T-cell (primary cell): ENCODE results near the gene RAI1. TPM values are rescaled to one million over a fixed set of nuclear protein-coding genes. Genes with fewer than 3 reads are reported as not detected.
"Not testable (repeated sequence)": the region's sequence is repeated elsewhere in the genome, so short reads cannot be mapped to it uniquely, and the experiment has no call there.

Experiments
- ATAC-seq, 4 experiments: fragments of 200-7000 bp in 3 of 4; fragments of 150-1000 bp in 1 of 4; cut with Tn5 transposase; replicated peaks in 1 of 4; 1 replicate in 3 of 4; 2 replicates in 1 of 4; pipeline ENCODE4 v1.10.0; 2021; ENCODE audit warnings: moderate library complexity in 3 of 4, mild to moderate bottlenecking in 2 of 4, moderate number of reproducible peaks in 1 of 4
- CTCF ChIA-PET, 2 donors: fragments of 300-600 bp; sonication (Branson Sonifier 250); formaldehyde crosslinking; loops; one replicate each; lab custom pipeline; 2022; ENCODE audit warnings: antibody characterized with exemption in 2 of 2; lab: Charles Lee
- POLR2A ChIA-PET, 2 donors: fragments of 300-600 bp; sonication (Branson Sonifier 250); formaldehyde crosslinking; loops; one replicate each; lab custom pipeline; 2022; ENCODE audit warnings: antibody characterized with exemption in 2 of 2; lab: Charles Lee
- DNase-seq, 35 experiments: peaks; one replicate each; pipeline versions ENCODE4 v3.0.0 to v3.0.0-alpha.2; 2013 to 2023
- H3K27ac ChIP-seq: one replicate; pipeline ENCODE4 v1.5.1; 2013; ENCODE audit warnings: low read length
- H3K27me3 ChIP-seq, 2 experiments: replicated peaks in 1 of 2; 1 replicate in 1 of 2; 2 replicates in 1 of 2; pipeline versions ENCODE4 v1.6.1 to v1.7.0; 2013; ENCODE audit warnings: low read length in 1 of 2, mixed read lengths in 1 of 2; ENCODE audit not compliant: control insufficient read depth in 2 of 2, insufficient read depth in 2 of 2; ENCODE audit errors: extremely low read depth in 1 of 2
- H3K36me3 ChIP-seq, 2 donors: 1 replicate in 1 of 2; 2 replicates in 1 of 2; pipeline versions ENCODE4 v1.6.1 to v1.7.0; 2013; ENCODE audit warnings: low read length in 1 of 2; ENCODE audit not compliant: control insufficient read depth in 2 of 2, insufficient read depth in 1 of 2; ENCODE audit errors: extremely low read depth in 1 of 2
- H3K4me1 ChIP-seq, 2 experiments: 1 replicate in 1 of 2; 2 replicates in 1 of 2; pipeline versions ENCODE4 v1.6.1 to v1.7.0; 2013; ENCODE audit warnings: low read length in 2 of 2, mixed read lengths in 1 of 2; ENCODE audit not compliant: insufficient read depth in 2 of 2, control insufficient read depth in 1 of 2; ENCODE audit errors: extremely low read depth in 1 of 2
- H3K4me3 ChIP-seq, 2 donors: 1 replicate in 1 of 2; 2 replicates in 1 of 2; pipeline versions ENCODE4 v1.5.1 to v1.7.0; 2013; ENCODE audit warnings: mild to moderate bottlenecking in 2 of 2, low read length in 1 of 2, moderate library complexity in 1 of 2; ENCODE audit not compliant: control insufficient read depth in 1 of 2; ENCODE audit errors: extremely low read depth in 1 of 2
- H3K9me3 ChIP-seq: 2 replicates; pipeline ENCODE4 v1.7.0; 2013
- H3K27ac Mint-ChIP-seq, 2 donors: one replicate each; pipeline ENCODE4 v1.8.0; 2020 to 2021; ENCODE audit warnings: mild to moderate bottlenecking in 2 of 2, mixed read lengths in 2 of 2
- H3K27me3 Mint-ChIP-seq, 2 donors: one replicate each; pipeline ENCODE4 v1.8.0; 2021 to 2022; ENCODE audit warnings: mixed read lengths in 2 of 2
- H3K36me3 Mint-ChIP-seq: one replicate; pipeline ENCODE4 v1.8.0; 2021; ENCODE audit warnings: mixed read lengths
- H3K4me1 Mint-ChIP-seq, 3 donors: one replicate each; pipeline ENCODE4 v1.8.0; 2020 to 2022; ENCODE audit warnings: mixed read lengths in 3 of 3, mild to moderate bottlenecking in 1 of 3
- H3K4me3 Mint-ChIP-seq, 3 donors: one replicate each; pipeline ENCODE4 v1.8.0; 2020 to 2022; ENCODE audit warnings: mild to moderate bottlenecking in 3 of 3, mixed read lengths in 3 of 3, moderate library complexity in 3 of 3
- H3K9me3 Mint-ChIP-seq, 3 donors: one replicate each; pipeline ENCODE4 v1.8.0; 2020 to 2022; ENCODE audit warnings: mixed read lengths in 3 of 3
- WGBS: methylation state at CpG from one replicate; pipeline ENCODE4 v1.1.5; 2013; ENCODE audit warnings: missing lambda C conversion rate; ENCODE audit not compliant: insufficient coverage; 5-methylcytosine and 5-hydroxymethylcytosine counted together
- total RNA-seq, 35 experiments: library from RNA in 6 of 35; stranded (reverse) in 6 of 35; fragments of 120-200 nt in 1 of 35; gene quantifications; one replicate each; pipeline versions ENCODE4 v1.2.1 to v1.2.4 and lab custom pipeline; 2013 to 2026

The RAI1 gene
- total RNA-seq (10 to 100 TPM; 20.1 to 31.2 (median 24.5) TPM), total RNA-seq (lab: John Stamatoyannopoulos, UW) (14.0 to 42.4 (median 32.1) reads per million in 29 experiments)
- 10.2 TPM for total RNA-seq (2013)

DNA sequence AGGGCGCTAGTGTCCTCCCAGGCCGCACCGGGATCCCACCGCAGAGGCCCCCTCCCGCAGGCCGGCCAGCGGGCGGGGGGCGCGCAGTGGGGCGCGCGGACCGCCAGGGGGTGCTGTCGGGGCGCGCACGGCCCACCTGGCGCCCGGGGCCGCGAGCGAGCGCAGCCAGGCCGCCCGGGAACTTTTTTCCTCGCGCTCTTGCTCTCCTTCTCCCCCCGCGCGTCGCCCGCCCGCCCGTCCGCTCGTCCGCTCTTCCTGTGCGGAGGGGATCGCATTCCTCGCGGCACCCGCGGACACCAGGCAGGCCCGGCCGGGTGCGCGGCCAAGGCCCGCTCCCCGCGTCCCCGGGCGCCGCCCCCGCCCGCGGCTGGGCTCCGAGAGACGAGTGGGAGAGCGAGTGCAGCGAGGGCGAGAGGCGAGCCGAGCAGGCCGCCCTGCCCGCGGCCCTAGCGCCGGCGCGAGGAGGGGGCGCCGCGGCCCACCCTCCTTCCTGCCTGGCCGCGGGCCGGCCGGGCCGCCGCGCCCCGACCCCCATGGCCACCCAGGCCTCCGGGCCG, at the start of gene RAI1:
TSS of gene RAI1 (plus strand) at position 272 of the 557 bp plus-strand sequence. CDS start 111,491 bp downstream, outside the sequence.
- Mint-ChIP-seq H3K27ac (peak within 1 kb of the TSS in 1 of 2 donors; percentile 52), H3K27me3 (no peaks in the 10 kb centered on the region), H3K4me3 (peak within 1 kb of the TSS; percentile 81 to 83 (median 81)), H3K4me1 (peaks cover 34 to 46% (median 38%) of the 10 kb centered on the region in 3 donors), H3K9me3 (no peaks in the 10 kb centered on the region), H3K36me3 (no peaks in the 10 kb centered on the region)
- H3K9me3 ChIP-seq: no peaks in the 10 kb centered on the region
- H3K4me3 ChIP-seq: peak within 1 kb of the TSS; percentile 70 to 73
- ChIA-PET POLR2A (no interaction called here), CTCF (interaction anchor here (0.8 to 1.2 kb wide), 7 partner anchors 10 to 238 kb away, joined by 3 to 5 read pairs (median 3); no protein-coding TSS in a partner anchor)
- peaks cover 4 to 38% of the 10 kb centered on the region in 2 experiments for H3K4me1 ChIP-seq
- WGBS: under 1% methylated on average over 83 of the region's 84 CpGs
- H3K36me3 ChIP-seq: peaks cover 0 to 3% of the 10 kb centered on the region in 2 donors
- peaks cover 0 to 20% of the 10 kb centered on the region in 2 experiments for H3K27me3 ChIP-seq
- peak; percentile 71 to 83 (median 78) for ATAC-seq
- peak within 1 kb of the TSS; percentile 78 for H3K27ac ChIP-seq
- DNase-seq: peak in 34 of 35 experiments; percentile 44 to 90 (median 64)

- peaks cover 0 to 11% of the 10 kb centered on the region in 2 experiments for H3K4me1 ChIP-seq
- H3K27ac ChIP-seq, H3K36me3 ChIP-seq, H3K9me3 Mint-ChIP-seq, POLR2A ChIA-PET, ATAC-seq, H3K36me3 Mint-ChIP-seq, DNase-seq, H3K4me3 ChIP-seq, H3K27me3 ChIP-seq, H3K27me3 Mint-ChIP-seq, H3K4me3 Mint-ChIP-seq, H3K27ac Mint-ChIP-seq, H3K9me3 ChIP-seq: not testable (repeated sequence)
- WGBS: 89% methylated on average over 3 of the region's 5 CpGs
- CTCF ChIA-PET: interaction anchor here in 1 of 2 donors (0.7 kb wide), 1 partner anchor 10 kb away, joined by 3 read pairs; no protein-coding TSS in a partner anchor
- H3K4me1 Mint-ChIP-seq: peaks cover 9 to 13% (median 10%) of the 10 kb centered on the region in 3 donors
Measured at GRCh38 chr17:17632690-17633089, 48.6 kb upstream of the RAI1 start.

DNA sequence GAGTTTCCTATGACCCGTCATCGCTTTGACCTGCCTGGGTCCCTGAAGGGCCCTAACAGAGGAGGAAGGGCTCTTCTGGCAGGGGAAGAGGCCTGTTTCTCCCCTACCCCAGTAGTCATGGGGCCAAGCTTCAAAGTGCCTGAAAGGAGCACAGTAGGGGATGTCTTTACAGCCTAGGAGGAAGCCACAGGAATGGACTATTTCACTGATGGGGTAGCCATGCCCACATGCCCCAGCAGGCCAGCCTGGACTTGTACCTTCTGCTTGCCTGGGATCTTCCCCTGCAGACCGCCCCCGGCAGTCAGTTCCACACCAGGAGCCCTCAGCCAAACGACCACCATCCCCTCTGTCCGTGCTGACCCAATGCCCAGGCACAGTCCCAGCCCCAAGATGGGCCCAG, 47.9 kb upstream of the RAI1 start:
- no peak overlapping the region for H3K4me3 ChIP-seq
- H3K36me3 ChIP-seq: no peaks in the 10 kb centered on the region
- ChIA-PET CTCF (interaction anchor here in 1 of 2 donors (0.7 kb wide), 1 partner anchor 9 kb away, joined by 3 read pairs; no protein-coding TSS in a partner anchor), POLR2A (no interaction called here)
- Mint-ChIP-seq H3K36me3 (no peaks in the 10 kb centered on the region), H3K9me3 (no peaks in the 10 kb centered on the region), H3K4me1 (peaks cover 9 to 13% (median 10%) of the 10 kb centered on the region in 3 donors), H3K4me3 (no peak overlapping the region), H3K27me3 (peaks cover 0 to 2% of the 10 kb centered on the region in 2 donors), H3K27ac (no peak overlapping the region)
- peaks cover 0 to 9% of the 10 kb centered on the region in 2 experiments for H3K4me1 ChIP-seq
- H3K9me3 ChIP-seq: no peaks in the 10 kb centered on the region
- WGBS: 87% methylated on average over 4 of the region's 6 CpGs
- H3K27me3 ChIP-seq: peaks cover 0 to 8% of the 10 kb centered on the region in 2 experiments
- ATAC-seq (no peak), DNase-seq (no peak)
- no peak overlapping the region for H3K27ac ChIP-seq

GRCh38 chr17:17635126-17635525, 46.1 kb upstream of the RAI1 start:
- no peak overlapping the region for H3K4me3 ChIP-seq
- Mint-ChIP-seq H3K27ac (no peak overlapping the region), H3K9me3 (no peaks in the 10 kb centered on the region), H3K27me3 (peaks cover 0 to 4% of the 10 kb centered on the region in 2 donors), H3K4me1 (no peaks in the 10 kb centered on the region), H3K4me3 (no peak overlapping the region), H3K36me3 (no peaks in the 10 kb centered on the region)
- no peaks in the 10 kb centered on the region for H3K36me3 ChIP-seq
- no peak overlapping the region for H3K27ac ChIP-seq
- ATAC-seq (no peak), DNase-seq (no peak)
- H3K27me3 ChIP-seq: peaks cover 0 to 8% of the 10 kb centered on the region in 2 experiments
- ChIA-PET CTCF (no interaction called here), POLR2A (no interaction called here)
- no peaks in the 10 kb centered on the region for H3K9me3 ChIP-seq
- peaks cover 0 to 4% of the 10 kb centered on the region in 2 experiments for H3K4me1 ChIP-seq
- WGBS: 89% methylated on average over 5 of the region's 5 CpGs

DNA sequence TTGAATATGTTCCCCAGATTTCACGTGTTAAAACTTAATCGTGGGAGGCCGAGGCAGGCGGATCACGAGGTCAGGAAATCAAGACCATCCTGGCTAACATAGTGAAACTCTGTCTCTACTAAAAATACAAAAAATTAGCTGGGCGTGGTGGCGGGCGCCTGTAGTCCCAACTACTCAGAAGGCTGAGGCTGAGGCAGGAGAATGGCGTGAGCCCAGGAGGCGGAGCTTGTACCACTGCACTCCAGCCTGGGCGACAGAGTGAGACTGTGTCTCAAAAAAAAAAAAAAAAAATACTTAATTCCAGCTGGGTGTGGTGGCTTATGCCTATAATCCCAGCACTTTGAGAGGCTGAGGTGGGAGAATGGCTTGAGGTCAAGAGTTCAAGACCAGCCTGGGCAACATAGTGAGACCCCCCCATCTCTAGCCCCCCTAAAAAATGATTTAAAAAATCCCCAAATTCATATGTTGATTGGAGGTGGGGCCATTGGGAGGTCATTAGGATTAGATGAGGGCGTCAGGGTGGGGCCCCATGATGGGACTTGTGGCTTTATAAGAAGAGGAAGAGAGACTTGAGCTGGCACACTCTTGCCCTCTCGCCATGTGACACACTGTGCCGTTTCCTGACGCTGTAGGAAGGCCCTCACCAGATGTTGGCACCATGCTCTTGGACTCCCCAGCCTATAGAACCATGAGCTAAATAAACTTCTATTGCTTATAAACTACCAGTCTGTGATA, 45.6 kb upstream of the RAI1 start:
- ATAC-seq, H3K27me3 Mint-ChIP-seq, H3K36me3 Mint-ChIP-seq, H3K27me3 ChIP-seq, POLR2A ChIA-PET, H3K9me3 Mint-ChIP-seq, H3K4me1 Mint-ChIP-seq, CTCF ChIA-PET, H3K36me3 ChIP-seq, H3K4me3 ChIP-seq, DNase-seq, H3K9me3 ChIP-seq, H3K27ac Mint-ChIP-seq, H3K4me3 Mint-ChIP-seq, H3K27ac ChIP-seq, H3K4me1 ChIP-seq: not testable (repeated sequence)
- 100% methylated on average over 2 of the region's 15 CpGs for WGBS

DNA sequence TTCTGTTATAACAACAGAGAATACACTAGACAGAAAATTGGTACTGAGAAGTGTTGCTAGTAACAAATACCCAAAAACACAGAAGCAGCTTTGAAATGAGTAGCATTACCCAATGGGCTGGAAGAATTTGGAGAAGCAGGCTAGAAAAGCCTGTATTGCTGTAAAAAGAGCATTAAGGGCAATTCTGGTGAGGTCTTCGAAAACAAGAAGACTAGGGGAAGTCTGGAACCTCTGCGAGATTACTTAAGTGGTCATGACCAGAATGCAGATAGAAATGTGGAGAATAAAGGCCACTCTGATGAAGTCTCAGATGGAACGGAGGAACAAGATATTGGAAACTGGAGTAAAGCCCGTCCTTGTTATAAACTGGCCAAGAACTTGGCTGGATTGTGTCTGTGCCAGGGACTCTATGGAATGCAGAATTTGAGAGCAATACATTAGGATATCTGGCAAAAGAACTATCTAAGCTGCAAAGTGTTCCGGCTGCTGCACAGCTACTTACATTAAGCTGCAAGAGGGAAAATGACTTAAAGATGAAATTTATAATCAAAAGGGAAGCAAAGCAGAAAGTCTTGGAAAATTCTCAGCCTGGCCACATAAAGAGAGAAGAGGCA, 44.9 kb upstream of the RAI1 start:
- Mint-ChIP-seq H3K27ac (no peak overlapping the region), H3K36me3 (no peaks in the 10 kb centered on the region), H3K27me3 (peaks cover 0 to 4% of the 10 kb centered on the region in 2 donors), H3K4me3 (no peak overlapping the region), H3K9me3 (no peaks in the 10 kb centered on the region), H3K4me1 (no peaks in the 10 kb centered on the region)
- ATAC-seq (no peak), DNase-seq (no peak)
- Histone ChIP-seq H3K36me3 (no peaks in the 10 kb centered on the region), H3K9me3 (no peaks in the 10 kb centered on the region), H3K4me3 (no peak overlapping the region), H3K4me1 (peaks cover 0 to 4% of the 10 kb centered on the region in 2 experiments), H3K27me3 (peaks cover 0 to 8% of the 10 kb centered on the region in 2 experiments), H3K27ac (no peak overlapping the region)
- POLR2A ChIA-PET: no interaction called here
- WGBS: 90% methylated on average over 5 of the region's 5 CpGs
- CTCF ChIA-PET: no interaction called here
